Liver (tissue), 9 donors: ENCODE data around the gene SLC66A2. TPM values are rescaled to one million over a fixed set of nuclear protein-coding genes. Genes with fewer than 3 reads are reported as not detected.

Source experiments
- DNase-seq: peaks from one replicate; pipeline ENCODE4 v3.0.0-alpha.2; 2017; ENCODE audit warnings: low spot score
- H3K27ac ChIP-seq, 2 donors: one replicate each; pipeline ENCODE4 v1.7.0; 2013; ENCODE audit warnings: inconsistent platforms in 2 of 2, low read length in 2 of 2, control low read depth in 1 of 2, low read depth in 1 of 2, mild to moderate bottlenecking in 1 of 2
- H3K27me3 ChIP-seq, 4 donors: one replicate each; pipeline versions ENCODE4 v1.6.1 to v1.7.0; 2013; ENCODE audit warnings: low read length in 3 of 4, inconsistent platforms in 1 of 4, mild to moderate bottlenecking in 1 of 4, moderate library complexity in 1 of 4; ENCODE audit not compliant: control insufficient read depth in 4 of 4, insufficient read depth in 4 of 4
- H3K36me3 ChIP-seq, 4 donors: one replicate each; pipeline versions ENCODE4 v1.6.1 to v1.7.0; 2013; ENCODE audit warnings: low read length in 3 of 4, mild to moderate bottlenecking in 3 of 4, low read depth in 1 of 4, moderate library complexity in 1 of 4; ENCODE audit not compliant: control insufficient read depth in 4 of 4, insufficient read depth in 3 of 4
- H3K4me1 ChIP-seq, 4 donors: one replicate each; pipeline versions ENCODE4 v1.6.1 to v1.7.0; 2013; ENCODE audit warnings: low read length in 3 of 4, mild to moderate bottlenecking in 3 of 4, moderate library complexity in 1 of 4; ENCODE audit not compliant: control insufficient read depth in 4 of 4, insufficient read depth in 4 of 4
- H3K4me3 ChIP-seq, 3 donors: one replicate each; pipeline versions ENCODE4 v1.6.1 to v1.7.0; 2013; ENCODE audit warnings: low read length in 3 of 3, control low read depth in 1 of 3, low read depth in 1 of 3, mild to moderate bottlenecking in 1 of 3
- H3K9ac ChIP-seq, 2 donors: one replicate each; pipeline ENCODE4 v1.7.0; 2013; ENCODE audit warnings: low read length in 2 of 2, mild to moderate bottlenecking in 2 of 2, moderate library complexity in 2 of 2, control low read depth in 1 of 2, low read depth in 1 of 2
- H3K9me3 ChIP-seq, 4 donors: one replicate each; pipeline versions ENCODE4 v1.6.1 to v1.7.0; 2013; ENCODE audit warnings: low read length in 3 of 4; ENCODE audit not compliant: control insufficient read depth in 4 of 4
- EGR1 ChIP-seq, 2 donors: IDR thresholded peaks; 2 replicates each; pipeline ENCODE4 v1.6.1; 2016 to 2018; ENCODE audit warnings: antibody characterized with exemption in 2 of 2, low read depth in 2 of 2
- FOXA1 ChIP-seq: IDR thresholded peaks from 2 replicates; pipeline ENCODE4 v1.6.1; 2016; ENCODE audit warnings: antibody characterized with exemption
- GABPA ChIP-seq, 2 donors: IDR thresholded peaks in 1 of 2; conservative IDR thresholded peaks in 1 of 2; 2 replicates each; pipeline ENCODE4 v1.6.1; 2016; ENCODE audit warnings: antibody characterized with exemption in 2 of 2, mild to moderate bottlenecking in 1 of 2, moderate library complexity in 1 of 2
- HNF4A ChIP-seq, 2 donors: conservative IDR thresholded peaks; 2 replicates each; pipeline ENCODE4 v1.6.1; 2016; ENCODE audit warnings: antibody characterized with exemption in 2 of 2, mild to moderate bottlenecking in 2 of 2
- HNF4G ChIP-seq: IDR thresholded peaks from 2 replicates; pipeline ENCODE4 v1.6.1; 2016; ENCODE audit warnings: antibody characterized with exemption
- JUND ChIP-seq, 2 donors: IDR thresholded peaks; 2 replicates each; pipeline ENCODE4 v1.6.1; 2016; ENCODE audit warnings: antibody characterized with exemption in 2 of 2
- NR2F2 ChIP-seq: IDR thresholded peaks from 2 replicates; pipeline ENCODE4 v1.6.1; 2016; ENCODE audit warnings: antibody characterized with exemption
- RAD21 ChIP-seq, 2 donors: IDR thresholded peaks; 2 replicates each; pipeline ENCODE4 v1.6.1; 2016; ENCODE audit warnings: antibody characterized with exemption in 2 of 2, mild to moderate bottlenecking in 2 of 2
- RXRA ChIP-seq, 2 donors: IDR thresholded peaks; 2 replicates each; pipeline ENCODE4 v1.6.1; 2017 to 2018; ENCODE audit warnings: antibody characterized with exemption in 2 of 2, mild to moderate bottlenecking in 1 of 2
- SP1 ChIP-seq: IDR thresholded peaks from 2 replicates; pipeline ENCODE4 v1.6.1; 2018; ENCODE audit warnings: antibody characterized with exemption, mild to moderate bottlenecking
- TAF1 ChIP-seq: conservative IDR thresholded peaks from 2 replicates; pipeline ENCODE4 v1.6.1; 2016; ENCODE audit warnings: antibody characterized with exemption, mild to moderate bottlenecking
- YY1 ChIP-seq: IDR thresholded peaks from 2 replicates; pipeline ENCODE4 v1.6.1; 2016; ENCODE audit warnings: antibody characterized with exemption, mild to moderate bottlenecking
- WGBS: extraction: QIAGEN DNeasy Blood & Tissue Kit; methylation state at CpG from one replicate; pipeline ENCODE4 v1.1.7; 2013; 5-methylcytosine and 5-hydroxymethylcytosine counted together
- polyA plus RNA-seq, 2 donors: library from polyadenylated mRNA; stranded (reverse) in 1 of 2; unstranded in 1 of 2; fragments of 200-250 nt in 1 of 2; fragments of >200 nt in 1 of 2; fragmentation: Nextera tagmentation in 1 of 2; extraction: Ambion mirVana in 1 of 2; gene quantifications; one replicate each; pipeline versions ENCODE4 v1.2.1 to v1.2.3, GENCODE V29; 2013 to 2015
- total RNA-seq, 2 donors: library from RNA; depleted of rRNA; stranded (reverse); fragments of >200 nt; gene quantifications; one replicate each; pipeline ENCODE4 v1.2.3, GENCODE V29; 2014
- TF ChIP-seq, protein P1 (sequence below): IDR thresholded peaks from 2 replicates; pipeline ENCODE4 v1.6.1; 2016; ENCODE audit warnings: antibody characterized with exemption
- TF ChIP-seq, protein P2 (sequence below): IDR thresholded peaks from 2 replicates; pipeline ENCODE4 v1.6.1; 2016; ENCODE audit warnings: antibody characterized with exemption
- TF ChIP-seq, protein P3 (sequence below): IDR thresholded peaks from 2 replicates; pipeline ENCODE4 v1.6.1; 2016; ENCODE audit warnings: antibody characterized with exemption
- donor health status: healthy.
- donor health status: healthy.
- donor health status: healthy.
- donor health status: healthy.
- donor health status: healthy.

The SLC66A2 gene
- total and polyA plus RNA-seq, 4 donors, result 47.8 to 107 (median 67.9) TPM

DNA sequence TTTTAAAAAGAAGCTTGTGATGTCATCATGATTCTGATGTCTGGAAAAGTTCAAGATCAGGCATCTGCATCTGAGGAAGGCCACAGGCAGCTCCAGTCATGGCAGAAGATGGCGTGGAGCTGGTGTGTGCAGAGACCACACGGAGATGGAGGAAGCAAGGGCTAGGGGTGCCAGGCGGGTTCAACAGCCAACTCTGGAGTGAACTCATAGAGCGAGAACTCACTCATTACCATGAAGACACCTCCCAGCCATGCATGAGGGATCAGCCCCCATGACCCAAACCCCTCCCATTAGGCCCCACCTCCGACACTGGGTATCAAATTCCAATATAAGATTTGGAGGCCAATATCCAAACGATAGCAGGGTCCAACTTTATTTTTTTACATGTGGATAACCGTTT lies 92.1 kb downstream of the SLC66A2 start:
- Histone ChIP-seq H3K27me3 (peaks cover 0 to 4% (median 2%) of the 10 kb centered on the region in 4 donors), H3K4me1 (no peaks in the 10 kb centered on the region), H3K27ac (no peak overlapping the region), H3K9me3 (peaks cover 0 to 2% (median 0%) of the 10 kb centered on the region in 4 donors), H3K4me3 (no peak overlapping the region), H3K36me3 (no peaks in the 10 kb centered on the region), H3K9ac (no peak overlapping the region)
- DNase-seq, result peak; percentile 19
- TF ChIP-seq EGR1 (IDR thresholded peaks at IDR 0.05; ENCODE audit: low read depth in 2 of 2) (no peak), SP1 (no peak), HNF4G (no peak), JUND (IDR thresholded peaks at IDR 0.05) (no peak), RXRA (IDR thresholded peaks at IDR 0.05) (no peak), FOXA1 (no peak)
- TF ChIP-seq, protein P1, sequence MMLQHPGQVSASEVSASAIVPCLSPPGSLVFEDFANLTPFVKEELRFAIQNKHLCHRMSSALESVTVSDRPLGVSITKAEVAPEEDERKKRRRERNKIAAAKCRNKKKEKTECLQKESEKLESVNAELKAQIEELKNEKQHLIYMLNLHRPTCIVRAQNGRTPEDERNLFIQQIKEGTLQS, result no peak
- WGBS, result 77% methylated on average over 7 of the region's 7 CpGs

DNA sequence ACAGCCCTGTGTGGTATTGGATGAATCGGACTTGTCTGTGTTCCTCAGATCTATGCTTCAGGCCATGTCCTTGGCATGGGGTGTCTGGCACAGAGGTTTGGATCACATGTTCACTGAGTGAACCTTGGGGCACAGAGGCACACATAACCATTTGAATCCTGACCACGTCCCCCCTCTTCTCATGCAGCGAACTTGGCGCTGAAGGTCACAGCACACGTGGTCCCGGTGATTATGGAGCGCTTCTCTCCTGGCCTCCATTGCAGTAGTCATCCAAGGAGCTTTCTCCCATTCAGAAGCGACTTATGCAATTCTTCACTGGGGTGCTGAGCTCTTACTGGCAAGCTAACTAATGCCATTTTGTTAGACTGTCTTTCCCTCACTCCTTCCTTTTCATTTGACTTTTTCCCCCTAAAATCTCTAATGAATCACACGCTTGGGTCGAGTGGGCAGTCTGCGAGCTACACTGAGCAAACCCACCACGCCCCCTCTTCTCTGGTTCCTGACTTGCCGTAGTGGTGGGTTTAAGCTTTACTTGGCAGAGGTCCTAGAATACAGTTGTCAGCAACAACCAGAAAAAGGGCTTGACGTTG lies 94.3 kb downstream of the SLC66A2 start:
- H3K4me1 ChIP-seq, result no peaks in the 10 kb centered on the region
- H3K9ac ChIP-seq, result no peak overlapping the region
- H3K27me3 ChIP-seq, result peaks cover 0 to 4% (median 2%) of the 10 kb centered on the region in 4 donors
- no peak for TF ChIP-seq FOXA1
- TF ChIP-seq TAF1, result no peak
- TF ChIP-seq HNF4A (conservative IDR thresholded peaks at IDR 0.05), result no peak
- TF ChIP-seq RXRA (IDR thresholded peaks at IDR 0.05), result no peak
- TF ChIP-seq RAD21 (IDR thresholded peaks at IDR 0.05), result no peak
- TF ChIP-seq, protein P2, sequence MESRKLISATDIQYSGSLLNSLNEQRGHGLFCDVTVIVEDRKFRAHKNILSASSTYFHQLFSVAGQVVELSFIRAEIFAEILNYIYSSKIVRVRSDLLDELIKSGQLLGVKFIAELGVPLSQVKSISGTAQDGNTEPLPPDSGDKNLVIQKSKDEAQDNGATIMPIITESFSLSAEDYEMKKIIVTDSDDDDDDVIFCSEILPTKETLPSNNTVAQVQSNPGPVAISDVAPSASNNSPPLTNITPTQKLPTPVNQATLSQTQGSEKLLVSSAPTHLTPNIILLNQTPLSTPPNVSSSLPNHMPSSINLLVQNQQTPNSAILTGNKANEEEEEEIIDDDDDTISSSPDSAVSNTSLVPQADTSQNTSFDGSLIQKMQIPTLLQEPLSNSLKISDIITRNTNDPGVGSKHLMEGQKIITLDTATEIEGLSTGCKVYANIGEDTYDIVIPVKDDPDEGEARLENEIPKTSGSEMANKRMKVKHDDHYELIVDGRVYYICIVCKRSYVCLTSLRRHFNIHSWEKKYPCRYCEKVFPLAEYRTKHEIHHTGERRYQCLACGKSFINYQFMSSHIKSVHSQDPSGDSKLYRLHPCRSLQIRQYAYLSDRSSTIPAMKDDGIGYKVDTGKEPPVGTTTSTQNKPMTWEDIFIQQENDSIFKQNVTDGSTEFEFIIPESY, result no peak
- TF ChIP-seq NR2F2, result no peak
- no peak for TF ChIP-seq GABPA (IDR thresholded peaks at IDR 0.05 in 1 of 2, conservative IDR thresholded peaks at IDR 0.05 in 1 of 2)
- TF ChIP-seq SP1, result no peak
- TF ChIP-seq, protein P1, result no peak
- TF ChIP-seq YY1, result no peak
- TF ChIP-seq, protein P3, sequence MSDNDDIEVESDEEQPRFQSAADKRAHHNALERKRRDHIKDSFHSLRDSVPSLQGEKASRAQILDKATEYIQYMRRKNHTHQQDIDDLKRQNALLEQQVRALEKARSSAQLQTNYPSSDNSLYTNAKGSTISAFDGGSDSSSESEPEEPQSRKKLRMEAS, result no peak
- TF ChIP-seq EGR1 (IDR thresholded peaks at IDR 0.05; ENCODE audit: low read depth in 2 of 2), result no peak
- WGBS, result 71% methylated on average over 14 of the region's 14 CpGs
- peak; percentile 19 for DNase-seq
- H3K4me3 ChIP-seq, result no peak overlapping the region
- peaks cover 0 to 4% (median 0%) of the 10 kb centered on the region in 4 donors for H3K9me3 ChIP-seq
- H3K27ac ChIP-seq, result no peak overlapping the region
- H3K36me3 ChIP-seq, result no peaks in the 10 kb centered on the region
